Neural crest cell (in vitro differentiated cells): ENCODE measurements around the gene NEURL2. TPM values are rescaled to one million over a fixed set of nuclear protein-coding genes. Genes with fewer than 3 reads are reported as not detected.

Experiments used
- DNase-seq: peaks from one replicate; pipeline ENCODE4 v3.0.0; 2021; ENCODE audit warnings: low read depth, mixed read lengths, low spot score
- H3K27ac Mint-ChIP-seq: one replicate; pipeline ENCODE4 v1.8.0; 2021; ENCODE audit warnings: mild to moderate bottlenecking, mixed read lengths; ENCODE audit not compliant: unreplicated experiment
- H3K27me3 Mint-ChIP-seq: 2 replicates; pipeline ENCODE4 v1.8.0; 2021; ENCODE audit warnings: low read depth, mild to moderate bottlenecking, mixed read lengths
- H3K36me3 Mint-ChIP-seq: 2 replicates; pipeline ENCODE4 v1.8.0; 2021; ENCODE audit warnings: low read depth, mild to moderate bottlenecking, mixed read lengths
- H3K4me1 Mint-ChIP-seq: 2 replicates; pipeline ENCODE4 v1.8.0; 2021; ENCODE audit warnings: mixed read lengths
- H3K4me3 Mint-ChIP-seq: one replicate; pipeline ENCODE4 v1.8.0; 2021; ENCODE audit warnings: mild to moderate bottlenecking, mixed read lengths
- H3K9me3 Mint-ChIP-seq: 2 replicates; pipeline ENCODE4 v1.8.0; 2021; ENCODE audit warnings: mixed read lengths
- CTCF ChIP-seq: fragments of 200-600 bp; sonication (generic); conservative IDR thresholded peaks from 2 replicates; pipeline ENCODE4 v1.5.0; 2021; ENCODE audit warnings: antibody characterized with exemption, mild to moderate bottlenecking
- total RNA-seq: library from RNA; stranded (reverse); gene quantifications from 2 replicates; pipeline ENCODE4 v1.2.1, GENCODE V29; 2021

Gene NEURL2
- total RNA-seq, 1 donor from 2014 or later: 3.5 TPM

GRCh38 chr20:45927071-45927878 is 36.3 kb upstream of the NEURL2 start:
- no peaks in the 10 kb centered on the region for H3K4me1 Mint-ChIP-seq
- TF ChIP-seq CTCF: no peak
- H3K9me3 Mint-ChIP-seq: no peaks in the 10 kb centered on the region
- H3K27ac Mint-ChIP-seq: no peak overlapping the region
- peaks cover 3% of the 10 kb centered on the region for H3K27me3 Mint-ChIP-seq
- no peaks in the 10 kb centered on the region for H3K36me3 Mint-ChIP-seq
- H3K4me3 Mint-ChIP-seq: peak overlapping the region; percentile 16
- no peak for DNase-seq

GRCh38 chr20:45926731-45927070 is 35.7 kb upstream of the NEURL2 start:
- no peaks in the 10 kb centered on the region for H3K4me1 Mint-ChIP-seq
- peaks cover 5% of the 10 kb centered on the region for H3K27me3 Mint-ChIP-seq
- DNase-seq: no peak
- H3K4me3 Mint-ChIP-seq: no peak overlapping the region
- no peaks in the 10 kb centered on the region for H3K9me3 Mint-ChIP-seq
- no peaks in the 10 kb centered on the region for H3K36me3 Mint-ChIP-seq
- TF ChIP-seq CTCF: no peak
- no peak overlapping the region for H3K27ac Mint-ChIP-seq

GRCh38 chr20:45925821-45926506 is 35.0 kb upstream of the NEURL2 start:
- Mint-ChIP-seq H3K4me1 (no peaks in the 10 kb centered on the region), H3K36me3 (no peaks in the 10 kb centered on the region), H3K4me3 (no peak overlapping the region), H3K27me3 (peaks cover 7% of the 10 kb centered on the region), H3K9me3 (no peaks in the 10 kb centered on the region), H3K27ac (no peak overlapping the region)
- TF ChIP-seq CTCF: no peak
- no peak for DNase-seq

GRCh38 chr20:45924391-45925261 is 33.6 kb upstream of the NEURL2 start:
- H3K9me3 Mint-ChIP-seq: no peaks in the 10 kb centered on the region
- H3K4me1 Mint-ChIP-seq: no peaks in the 10 kb centered on the region
- no peak overlapping the region for H3K27ac Mint-ChIP-seq
- no peak for DNase-seq
- peaks cover 15% of the 10 kb centered on the region for H3K27me3 Mint-ChIP-seq
- no peak overlapping the region for H3K4me3 Mint-ChIP-seq
- H3K36me3 Mint-ChIP-seq: no peaks in the 10 kb centered on the region
- TF ChIP-seq CTCF: no peak

- no peak for DNase-seq
- Mint-ChIP-seq H3K4me3 (no peak overlapping the region), H3K27ac (no peak overlapping the region), H3K27me3 (peaks cover 15% of the 10 kb centered on the region), H3K4me1 (no peaks in the 10 kb centered on the region), H3K36me3 (no peaks in the 10 kb centered on the region), H3K9me3 (no peaks in the 10 kb centered on the region)
- no peak for TF ChIP-seq CTCF
Observed at GRCh38 chr20:45921337-45922189, 30.6 kb upstream of the NEURL2 start.
